OCI-LY1 (cell line): ENCODE results near the gene PHF14.

Source experiments
- CTCF ChIP-seq: fragments of 200-600 bp; sonication (generic), shearing (Covaris generic); IDR thresholded peaks from 2 replicates; pipeline ENCODE4 v1.5.1; 2017; ENCODE audit warnings: mild to moderate bottlenecking, antibody characterized with exemption, low read length, moderate library complexity, mixed read lengths
- EZH2 ChIP-seq: fragments of 200-600 bp; sonication (generic), shearing (Covaris generic); IDR thresholded peaks from 2 replicates; pipeline ENCODE4 v1.8.0; 2017; ENCODE audit warnings: borderline replicate concordance, mixed run types, mild to moderate bottlenecking, antibody characterized with exemption, low read length, moderate library complexity, mixed read lengths

GRCh38 chr7:11177793-11178192 is 204.1 kb downstream of the PHF14 start:
- no peak for TF ChIP-seq CTCF
- TF ChIP-seq EZH2 = no peak
